HG03521 (cell line): Measurements from ENCODE around the gene TBC1D10A.

ENCODE experiments used
- ATAC-seq: cut with Tn5 transposase; IDR thresholded peaks from one replicate; pipeline ENCODE4 v1.9.1; 2021; ENCODE audit warnings: mild to moderate bottlenecking, moderate library complexity; ENCODE audit not compliant: unreplicated experiment

The TBC1D10A gene

DNA sequence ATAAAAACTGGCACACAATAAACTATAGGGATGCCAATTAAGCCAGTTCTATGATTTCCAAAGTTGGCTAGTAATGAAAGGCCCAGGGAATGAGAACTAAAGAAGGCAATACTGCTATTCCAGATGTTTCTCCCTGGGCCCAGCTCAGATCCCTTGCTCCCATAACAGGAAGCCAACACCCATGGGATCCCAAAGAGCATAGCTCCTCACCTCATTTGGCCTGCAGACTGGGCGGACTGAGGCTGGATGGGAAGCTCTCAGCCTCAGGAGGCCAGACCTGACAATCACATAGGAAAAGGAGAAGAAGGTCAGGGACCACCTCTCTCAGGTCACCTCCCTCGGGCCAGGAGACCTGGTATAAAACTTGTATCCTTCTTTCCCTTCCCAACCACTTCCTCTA lies 5.3 kb downstream of the TBC1D10A start:
- ATAC-seq: no peak

GRCh38 chr22:30320021-30320556 lies 6.7 kb downstream of the TBC1D10A start:
- ATAC-seq: no peak

DNA sequence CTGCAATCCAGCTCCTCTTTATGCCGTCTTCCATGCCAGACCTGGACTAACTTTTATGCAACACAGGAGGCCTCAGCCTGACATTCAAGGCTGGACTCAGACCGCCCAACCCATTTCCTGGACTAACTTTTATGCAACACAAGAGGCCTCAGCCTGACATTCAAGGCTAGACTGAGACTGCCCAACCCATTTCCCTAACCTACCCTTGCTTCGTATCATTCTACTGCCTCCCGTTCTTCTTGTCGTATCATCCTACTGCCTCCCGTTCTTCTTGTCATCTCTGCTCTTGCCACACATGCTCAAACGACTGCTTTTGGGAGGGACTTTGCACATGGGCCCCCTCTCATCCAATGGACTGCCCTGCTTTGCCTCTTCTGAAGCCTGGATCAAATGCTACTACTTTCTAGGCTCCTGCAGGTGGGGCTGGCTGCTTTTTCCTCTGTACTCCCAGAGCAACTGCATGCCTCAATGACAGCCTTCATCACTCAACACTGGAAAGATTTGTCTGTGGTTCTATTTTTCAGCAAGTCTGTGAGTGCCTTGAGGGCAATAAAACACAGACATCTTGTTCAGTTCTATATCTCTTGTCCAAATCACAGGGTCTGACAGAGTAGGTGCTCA lies 7.8 kb downstream of the TBC1D10A start:
- ATAC-seq: no peak

- ATAC-seq: no peak
These were observed 9.0 kb downstream of the TBC1D10A start for GRCh38 chr22:30317778-30318177.

DNA sequence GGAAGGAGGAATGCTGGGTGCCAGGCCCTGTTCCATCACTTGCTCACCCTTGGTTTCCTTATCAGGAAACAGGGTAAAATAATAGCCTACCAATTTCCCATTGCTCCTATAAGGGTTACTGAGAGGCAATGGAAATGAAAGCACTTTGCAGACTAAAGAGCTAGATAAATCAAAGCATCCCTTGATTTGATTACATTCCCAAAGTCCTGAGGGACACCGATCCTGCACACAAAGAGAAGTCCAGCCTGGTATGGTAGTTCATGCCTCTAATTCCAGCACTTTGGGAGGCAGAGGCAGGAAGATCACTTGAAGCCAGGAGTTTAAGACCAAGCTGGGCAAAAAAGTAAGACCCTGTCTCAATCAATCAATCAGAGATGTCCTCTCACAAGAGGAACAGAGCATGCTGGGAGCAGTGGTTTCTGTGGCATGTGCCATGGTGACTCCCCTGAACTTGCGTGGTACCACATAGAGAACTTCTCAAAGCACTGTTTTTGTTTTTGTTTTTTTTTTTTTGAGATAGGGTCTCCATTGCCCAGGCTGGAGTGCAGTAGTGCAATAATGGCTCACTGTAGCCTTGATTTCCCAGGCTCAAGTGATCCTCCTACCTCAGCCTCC lies 10.7 kb downstream of the TBC1D10A start:
- ATAC-seq: no peak

DNA sequence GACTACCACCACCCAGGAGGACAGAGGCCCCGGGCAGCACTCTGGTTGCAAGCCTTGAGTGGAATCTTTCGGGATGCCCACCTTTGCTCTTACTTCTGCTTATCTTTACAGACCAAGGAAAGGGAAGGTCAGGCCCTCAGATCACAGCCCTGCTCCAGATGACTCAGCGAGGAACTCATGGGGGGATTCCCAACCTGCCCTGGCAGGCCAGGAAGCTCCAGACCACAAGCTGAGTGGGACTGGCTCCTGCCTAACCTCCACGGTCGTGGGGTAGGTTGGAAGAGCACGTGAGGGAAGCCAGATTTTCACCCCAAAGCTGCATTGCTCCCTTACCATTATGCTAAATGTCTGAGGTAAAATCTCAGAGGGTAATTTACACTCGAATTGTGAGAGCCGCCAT lies 11.8 kb downstream of the TBC1D10A start:
- no peak for ATAC-seq

DNA sequence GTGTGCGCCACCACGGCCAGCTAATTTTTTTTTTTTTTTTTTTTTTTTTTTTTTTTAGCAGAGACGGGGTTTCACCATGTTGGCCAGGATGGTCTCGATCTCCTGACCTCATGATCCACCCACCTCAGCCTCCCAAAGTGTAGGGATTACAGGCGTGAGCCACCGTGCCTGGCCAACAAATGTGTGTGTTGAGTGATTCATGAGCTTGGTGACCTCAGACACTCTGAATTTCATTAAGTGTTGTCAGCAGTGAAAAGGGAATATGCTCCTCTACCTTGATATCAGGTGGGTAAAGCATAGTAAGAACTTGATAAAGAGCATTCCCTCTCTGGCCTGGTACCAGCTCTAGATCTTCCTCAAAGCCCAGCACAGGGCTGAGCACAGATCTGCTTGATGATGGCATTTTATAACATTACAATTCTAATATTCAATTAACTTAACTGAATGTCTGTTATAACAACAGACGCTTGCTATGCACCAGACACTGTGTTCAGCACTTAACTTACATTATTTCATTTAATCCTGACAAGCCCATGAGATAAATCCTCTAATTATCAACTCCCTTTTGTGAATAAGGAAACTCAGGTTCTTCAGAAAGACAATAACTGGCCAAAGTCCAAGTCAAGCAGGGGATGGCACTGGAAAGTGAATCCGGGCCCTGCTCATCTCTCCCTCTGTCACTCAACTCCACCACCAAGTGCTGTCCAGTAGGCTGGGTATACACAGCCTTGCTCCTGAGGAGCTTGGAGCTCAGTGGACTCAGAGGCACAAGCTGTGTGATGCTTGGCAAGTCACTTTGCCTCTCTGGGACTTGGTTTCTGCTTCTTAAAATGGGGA lies 13.0 kb downstream of the TBC1D10A start:
- no peak for ATAC-seq

- ATAC-seq: no peak
These were observed 14.7 kb downstream of the TBC1D10A start for GRCh38 chr22:30312053-30312452.

- ATAC-seq: no peak
These were observed 15.6 kb downstream of the TBC1D10A start for GRCh38 chr22:30310881-30311771.

- peak; percentile 40 for ATAC-seq
These were observed 16.6 kb downstream of the TBC1D10A start for GRCh38 chr22:30309951-30310741.

- ATAC-seq: no peak
These were observed 18.1 kb downstream of the TBC1D10A start for GRCh38 chr22:30308518-30309230.

- no peak for ATAC-seq
These were observed 18.6 kb downstream of the TBC1D10A start for GRCh38 chr22:30308093-30308492.

- no peak for ATAC-seq
These were observed 19.6 kb downstream of the TBC1D10A start for GRCh38 chr22:30307041-30307574.

GRCh38 chr22:30306627-30307011 lies 20.1 kb downstream of the TBC1D10A start:
- ATAC-seq: no peak

DNA sequence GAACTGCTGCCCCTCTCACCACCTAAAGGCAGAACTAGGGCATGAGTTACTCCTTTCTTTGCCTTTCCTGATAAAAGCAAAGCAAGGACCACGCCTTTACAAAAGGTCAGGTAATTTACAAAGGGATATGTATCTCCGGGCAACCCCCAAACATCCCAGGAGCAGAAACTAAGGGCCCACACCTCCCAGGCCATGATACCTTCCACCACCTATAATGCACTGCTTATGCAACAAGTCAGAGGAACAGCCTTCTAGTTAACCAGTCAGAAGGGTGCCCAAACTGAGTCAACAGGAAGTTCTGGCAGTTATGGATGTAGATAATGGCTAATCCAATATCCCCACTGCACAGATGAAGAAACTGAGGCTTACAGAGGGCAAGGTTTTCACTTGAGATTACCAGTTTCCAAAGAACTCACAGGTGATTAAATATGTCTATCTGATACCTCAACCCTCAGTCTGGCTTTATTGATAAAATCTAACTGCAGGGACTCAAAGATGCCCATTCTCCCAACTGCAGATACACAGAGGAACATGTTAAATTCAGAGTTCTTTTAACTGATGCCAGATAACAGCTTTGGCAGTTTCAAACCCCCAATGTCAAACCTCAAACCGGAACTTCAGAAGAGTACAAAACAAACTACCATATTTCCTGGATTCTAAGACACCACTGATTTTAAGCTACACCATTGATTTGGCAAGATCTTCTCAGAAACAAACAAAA lies 20.7 kb downstream of the TBC1D10A start:
- no peak for ATAC-seq

GRCh38 chr22:30305519-30305905 lies 21.2 kb downstream of the TBC1D10A start:
- ATAC-seq: peak; percentile 35

DNA sequence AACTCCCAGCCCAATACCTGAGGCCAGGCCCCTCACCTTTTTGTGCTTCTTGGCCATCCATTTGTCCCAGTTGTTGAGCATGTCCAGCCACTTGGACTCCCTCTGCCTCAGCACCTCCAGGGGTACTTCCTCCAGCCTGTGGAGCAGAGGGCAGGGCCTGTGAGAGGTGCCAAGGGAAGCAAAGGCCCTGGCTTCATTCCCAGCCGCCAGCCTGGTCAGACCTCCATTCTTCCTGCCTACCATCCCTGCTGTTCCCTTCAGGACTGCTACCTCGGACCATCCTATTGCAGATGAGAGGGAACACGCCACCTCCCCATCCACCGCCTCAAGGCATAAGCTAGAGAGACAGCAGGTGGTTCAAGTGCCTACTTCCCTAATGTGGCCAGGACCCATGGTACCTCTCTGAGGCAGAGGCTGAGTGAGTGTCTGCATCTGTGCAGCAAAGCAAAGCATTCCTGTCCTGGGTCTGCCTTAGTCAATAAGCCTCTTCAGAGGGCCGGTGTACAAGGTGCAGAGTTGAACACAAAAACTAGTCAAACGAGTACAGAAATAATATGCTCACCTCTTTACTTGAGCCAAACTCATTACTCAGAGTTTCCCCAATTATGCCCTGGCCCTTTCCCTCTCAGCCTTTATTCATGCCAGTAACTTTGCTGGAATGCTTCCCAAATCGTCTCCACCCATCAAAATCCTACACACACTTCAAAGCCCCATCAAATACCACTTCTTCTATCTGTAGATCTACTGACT lies 22.1 kb downstream of the TBC1D10A start:
- ATAC-seq: no peak

GRCh38 chr22:30302810-30303138 lies 24.0 kb downstream of the TBC1D10A start:
- ATAC-seq: no peak
